GM18861 (cell line): Measurements from ENCODE around the gene TRERF1.

ENCODE experiments used
- ATAC-seq: cut with Tn5 transposase; IDR thresholded peaks from one replicate; pipeline ENCODE4 v1.9.1; 2021; ENCODE audit not compliant: unreplicated experiment

Gene TRERF1

GRCh38 chr6:42287756-42288155, 164.0 kb downstream of the TRERF1 start:
- no peak for ATAC-seq

GRCh38 chr6:42281570-42281969, 170.2 kb downstream of the TRERF1 start:
- ATAC-seq: no peak

GRCh38 chr6:42280966-42281533, 170.7 kb downstream of the TRERF1 start:
- ATAC-seq: no peak

GRCh38 chr6:42279966-42280629, 171.6 kb downstream of the TRERF1 start:
- ATAC-seq: no peak

- no peak for ATAC-seq
These were observed 172.5 kb downstream of the TRERF1 start for GRCh38 chr6:42279144-42279781.

GRCh38 chr6:42278131-42278853, 173.4 kb downstream of the TRERF1 start:
- ATAC-seq: no peak

- no peak for ATAC-seq
These were observed 175.5 kb downstream of the TRERF1 start for GRCh38 chr6:42276034-42276890.

GRCh38 chr6:42275376-42276033, 176.2 kb downstream of the TRERF1 start:
- no peak for ATAC-seq

GRCh38 chr6:42274898-42275297, 176.8 kb downstream of the TRERF1 start:
- no peak for ATAC-seq

- no peak for ATAC-seq
These were observed 179.6 kb downstream of the TRERF1 start for GRCh38 chr6:42271834-42272805.

GRCh38 chr6:42269974-42270510, 181.7 kb downstream of the TRERF1 start:
- ATAC-seq: peak; percentile 14

GRCh38 chr6:42269553-42269952, 182.2 kb downstream of the TRERF1 start:
- peak; percentile 71 for ATAC-seq

GRCh38 chr6:42268835-42269204, 182.9 kb downstream of the TRERF1 start:
- no peak for ATAC-seq

- no peak for ATAC-seq
These were observed 183.5 kb downstream of the TRERF1 start for GRCh38 chr6:42268016-42268834.

- ATAC-seq: no peak
These were observed 185.2 kb downstream of the TRERF1 start for GRCh38 chr6:42266538-42266937.

- no peak for ATAC-seq
These were observed 186.8 kb downstream of the TRERF1 start for GRCh38 chr6:42264852-42265390.

- ATAC-seq: no peak
These were observed 187.4 kb downstream of the TRERF1 start for GRCh38 chr6:42264162-42264851.
